H1 (cell line): Measurements from ENCODE around the gene SLC7A5. TPM values are rescaled to one million over a fixed set of nuclear protein-coding genes. Genes with fewer than 3 reads are reported as not detected.

Experiments
- CTCF ChIA-PET: fragments of 300-600 bp; sonication (Branson Sonifier 250); formaldehyde crosslinking; loops from one replicate; lab custom pipeline; 2021; ENCODE audit not compliant: partially characterized antibody; lab: Charles Lee
- POLR2A ChIA-PET: fragments of 300-600 bp; sonication (Branson Sonifier 250); formaldehyde crosslinking; loops from one replicate; lab custom pipeline; 2021; ENCODE audit warnings: inconsistent platforms; ENCODE audit not compliant: partially characterized antibody; lab: Charles Lee
- DNase-seq, 2 experiments: peaks; one replicate each; pipeline versions ENCODE4 v3.0.0 to v3.0.0-alpha.2; 2010 to 2022; ENCODE audit warnings: low spot score in 2 of 2, low read depth in 1 of 2, mixed read lengths in 1 of 2
- FAIRE-seq: peaks from 2 replicates; lab custom pipeline; 2011; peaks lifted over from hg19 to GRCh38; lab: Jason Lieb, UNC
- H2AFZ ChIP-seq: 2 replicates; pipeline ENCODE4 v1.8.1; 2012; ENCODE audit warnings: low read length, inconsistent platforms
- H2AK5ac ChIP-seq: 2 replicates; pipeline ENCODE4 v1.6.1; 2013; ENCODE audit warnings: low read depth, low read length
- H2BK120ac ChIP-seq: replicated peaks from 2 replicates; pipeline ENCODE3; 2013; ENCODE audit warnings: low read depth, low read length, inconsistent platforms
- H2BK12ac ChIP-seq: 2 replicates; pipeline ENCODE4 v1.6.1; 2013; ENCODE audit warnings: low read depth, low read length
- H2BK15ac ChIP-seq: 2 replicates; pipeline ENCODE4 v1.6.1; 2013; ENCODE audit warnings: low read length
- H2BK20ac ChIP-seq: 2 replicates; pipeline ENCODE4 v1.6.1; 2013; ENCODE audit warnings: low read length
- H2BK5ac ChIP-seq: 2 replicates; pipeline ENCODE4 v1.6.1; 2013; ENCODE audit warnings: low read depth, low read length
- H3K14ac ChIP-seq: 2 replicates; pipeline ENCODE4 v1.6.1; 2013; ENCODE audit warnings: inconsistent platforms; ENCODE audit not compliant: insufficient read length
- H3K18ac ChIP-seq: 2 replicates; pipeline ENCODE4 v1.6.1; 2013; ENCODE audit warnings: low read length; ENCODE audit errors: extremely low read depth
- H3K23ac ChIP-seq: 2 replicates; pipeline ENCODE4 v1.6.1; 2013; ENCODE audit warnings: inconsistent platforms; ENCODE audit not compliant: insufficient read length
- H3K23me2 ChIP-seq: 2 replicates; pipeline ENCODE4 v1.6.1; 2013; ENCODE audit warnings: low read depth, low read length
- H3K27ac ChIP-seq: 2 replicates; pipeline ENCODE4 v1.6.1; 2011; ENCODE audit warnings: low read depth, low read length, inconsistent platforms
- H3K27me3 ChIP-seq, 4 experiments: replicated peaks in 1 of 4; 1 replicate in 1 of 4; 2 replicates in 3 of 4; pipeline versions ENCODE4 v1.6.1 to v1.8.1; 2011 to 2013; ENCODE audit warnings: low read length in 3 of 4, mild to moderate bottlenecking in 3 of 4, inconsistent platforms in 2 of 4, mixed read lengths in 2 of 4, moderate library complexity in 1 of 4; ENCODE audit not compliant: control insufficient read depth in 3 of 4, insufficient read depth in 3 of 4; ENCODE audit errors: extremely low read depth in 1 of 4
- H3K36me3 ChIP-seq, 4 experiments: 2 replicates each; pipeline versions ENCODE4 v1.6.1 to v1.8.1; 2011 to 2013; ENCODE audit warnings: mild to moderate bottlenecking in 4 of 4, low read length in 3 of 4, moderate library complexity in 2 of 4, control low read depth in 1 of 4, inconsistent platforms in 1 of 4; ENCODE audit not compliant: insufficient read depth in 4 of 4, control insufficient read depth in 2 of 4
- H3K4ac ChIP-seq: replicated peaks from 2 replicates; pipeline ENCODE3; 2013; ENCODE audit warnings: low read length, low read depth, mixed read lengths, inconsistent platforms; ENCODE audit not compliant: insufficient read length
- H3K4me1 ChIP-seq, 4 experiments: replicated peaks in 1 of 4; 1 replicate in 1 of 4; 2 replicates in 3 of 4; pipeline versions ENCODE4 v1.6.1 to v1.8.1; 2011 to 2013; ENCODE audit warnings: low read length in 3 of 4, inconsistent platforms in 2 of 4, mixed read lengths in 1 of 4; ENCODE audit not compliant: insufficient read depth in 4 of 4, control insufficient read depth in 3 of 4
- H3K4me2 ChIP-seq, 2 experiments: 2 replicates each; pipeline versions ENCODE4 v1.6.1 to v1.8.1; 2011 to 2013; ENCODE audit warnings: low read depth in 2 of 2, low read length in 2 of 2, control low read depth in 1 of 2, inconsistent platforms in 1 of 2, mild to moderate bottlenecking in 1 of 2; ENCODE audit not compliant: insufficient read depth in 1 of 2
- H3K4me3 ChIP-seq, 4 experiments: fragments of 200-600, 300-600 bp in 1 of 4; sonication (generic), shearing (Covaris generic), sonication (Bioruptor Twin) in 1 of 4; 2 replicates each; pipeline versions ENCODE4 v1.5.1 to v1.8.1; 2011 to 2016; ENCODE audit warnings: low read length in 4 of 4, low read depth in 3 of 4, control low read depth in 2 of 4, inconsistent platforms in 2 of 4, mild to moderate bottlenecking in 2 of 4, mixed read lengths in 1 of 4, moderate library complexity in 1 of 4; ENCODE audit not compliant: insufficient read depth in 2 of 4; ENCODE audit errors: extremely low read depth in 1 of 4
- H3K56ac ChIP-seq: replicated peaks from 2 replicates; pipeline ENCODE3; 2013; ENCODE audit warnings: low read depth, mild to moderate bottlenecking, mixed read lengths, low read length, inconsistent platforms; ENCODE audit not compliant: insufficient read length
- H3K79me1 ChIP-seq: 2 replicates; pipeline ENCODE4 v1.6.1; 2013; ENCODE audit warnings: low read depth, low read length, control low read depth
- H3K79me2 ChIP-seq, 2 experiments: 2 replicates each; pipeline versions ENCODE4 v1.6.1 to v1.8.1; 2012 to 2013; ENCODE audit warnings: low read length in 2 of 2, mild to moderate bottlenecking in 2 of 2, inconsistent platforms in 1 of 2; ENCODE audit not compliant: insufficient read depth in 2 of 2, control insufficient read depth in 1 of 2
- H3K9ac ChIP-seq, 4 experiments: replicated peaks in 1 of 4; 1 replicate in 1 of 4; 2 replicates in 3 of 4; pipeline versions ENCODE4 v1.6.1 to v1.8.1; 2011 to 2013; ENCODE audit warnings: low read depth in 3 of 4, low read length in 3 of 4, control low read depth in 2 of 4, mild to moderate bottlenecking in 2 of 4, moderate library complexity in 2 of 4, inconsistent platforms in 1 of 4; ENCODE audit errors: extremely low read depth in 1 of 4
- H3K9me3 ChIP-seq, 2 experiments: 2 replicates each; pipeline versions ENCODE4 v1.6.1 to v1.8.1; 2012 to 2013; ENCODE audit warnings: mild to moderate bottlenecking in 2 of 2, moderate library complexity in 2 of 2, control low read depth in 1 of 2, inconsistent platforms in 1 of 2, low read depth in 1 of 2, low read length in 1 of 2, mixed read lengths in 1 of 2; ENCODE audit not compliant: insufficient read depth in 2 of 2
- H4K20me1 ChIP-seq, 2 experiments: replicated peaks in 1 of 2; 2 replicates each; pipeline versions ENCODE3 to v1.8.1; 2011 to 2013; ENCODE audit warnings: inconsistent platforms in 2 of 2, low read length in 2 of 2, mild to moderate bottlenecking in 1 of 2; ENCODE audit not compliant: insufficient read depth in 2 of 2, control insufficient read depth in 1 of 2
- H4K5ac ChIP-seq: 2 replicates; pipeline ENCODE4 v1.6.1; 2013; ENCODE audit warnings: low read length, low read depth, mixed read lengths, inconsistent platforms; ENCODE audit not compliant: insufficient read length
- H4K8ac ChIP-seq: 2 replicates; pipeline ENCODE4 v1.8.0; 2013; ENCODE audit warnings: mild to moderate bottlenecking, moderate library complexity, low read length, inconsistent platforms; ENCODE audit not compliant: insufficient read depth; ENCODE audit errors: extremely low read depth
- H4K91ac ChIP-seq: replicated peaks from 2 replicates; pipeline ENCODE3; 2013; ENCODE audit warnings: low read length, mixed read lengths, inconsistent platforms; ENCODE audit not compliant: insufficient read length
- CBX8 ChIP-seq: fragments of 300-800, 300-1000 bp; sonication (generic); IDR thresholded peaks from 2 replicates; pipeline ENCODE4 v1.7.1; 2016; ENCODE audit warnings: low read depth, low read length, borderline replicate concordance
- JUND ChIP-seq: IDR thresholded peaks from 2 replicates; pipeline ENCODE4 v1.6.1; 2011; ENCODE audit warnings: mild to moderate bottlenecking, improper control_type of control experiment, low read length
- WGBS, 2 experiments: shearing (Covaris generic) in 1 of 2; methylation state at CpG; one replicate each; pipeline versions ENCODE4 v1.1.6 to v1.1.7; 2013 to 2015; ENCODE audit warnings: low lambda C conversion rate in 2 of 2, mixed read lengths in 2 of 2, inconsistent platforms in 1 of 2, low coverage in 1 of 2, missing lambda C conversion rate in 1 of 2; ENCODE audit not compliant: insufficient replicate concordance in 2 of 2, insufficient coverage in 1 of 2, insufficient read length in 1 of 2; ENCODE audit errors: extremely low coverage in 1 of 2, missing lambda C conversion rate in 1 of 2; 5-methylcytosine and 5-hydroxymethylcytosine counted together
- polyA plus RNA-seq, 7 experiments: library from polyadenylated mRNA; depleted of rRNA in 3 of 7; stranded (reverse) in 5 of 7; unstranded in 2 of 7; fragments of >200 nt in 5 of 7; fragments of 200-250 nt in 2 of 7; gene quantifications; 1 replicate in 5 of 7; 2 replicates in 1 of 7; 4 replicates in 1 of 7; pipeline versions ENCODE4 v1.2.1 to v1.2.3, GENCODE V29; 2011 to 2013; ENCODE audit warnings: missing spikeins in 2 of 7, mixed read lengths in 2 of 7
- total RNA-seq: library from RNA; stranded (reverse); fragmentation: NEBNext Ultra II Directional; extraction: Animal tissue kit (Norgen Biotek cat#: 25700); gene quantifications from 2 replicates; pipeline ENCODE4 v1.2.1, GENCODE V29; 2021

Gene SLC7A5
- total and polyA plus RNA-seq, 2 of the 8 experiments (the other 6 are each of a cell fraction or from before 2014, with no cell fraction given) = 68.2 to 341 TPM

GRCh38 chr16:87854053-87854906 lies 15.0 kb downstream of the SLC7A5 start:
- Histone ChIP-seq H3K79me2 (peaks cover 0 to 42% of the 10 kb centered on the region in 2 experiments; a peak in 1 of 4 replicates), H3K4ac (peak overlapping the region; percentile 59), H4K20me1 (peaks cover 6 to 12% of the 10 kb centered on the region in 2 experiments), H3K4me1 (peaks cover 16 to 42% (median 33%) of the 10 kb centered on the region in 4 experiments), H4K91ac (peak overlapping the region; percentile 61), H3K9ac (no peak overlapping the region), H3K4me3 (no peak overlapping the region), H3K4me2 (peak overlapping the region in 1 of 2 experiments; percentile 53; a peak in 2 of 4 replicates), H4K8ac (no peak overlapping the region; the same call in 1 of the 2 replicates), H2BK5ac (peak overlapping the region; percentile 99; the same call in 1 of the 2 replicates), H3K23me2 (no peaks in the 10 kb centered on the region), H2AFZ (no peak overlapping the region), H3K27ac (no peak overlapping the region), H3K23ac (no peak overlapping the region), H2BK12ac (no peak overlapping the region), H2BK15ac (no peak overlapping the region; the same call in 1 of the 2 replicates), H3K56ac (no peak overlapping the region), H3K27me3 (no peaks in the 10 kb centered on the region), H4K5ac (peak overlapping the region; percentile 28), H3K36me3 (peaks cover 10 to 23% (median 11%) of the 10 kb centered on the region in 4 experiments; a peak in 6 of 8 replicates), H2BK20ac (no peak overlapping the region), H3K18ac (peak overlapping the region; percentile 17; the same call in 1 of the 2 replicates), H3K79me1 (no peaks in the 10 kb centered on the region; the same call in 1 of the 2 replicates), H3K14ac (no peak overlapping the region), H3K9me3 (no peaks in the 10 kb centered on the region), H2BK120ac (no peak overlapping the region), H2AK5ac (peak overlapping the region; percentile 82; the same call in 1 of the 2 replicates)
- ChIA-PET CTCF (interaction anchor here (0.9 to 9.1 kb wide), 7 partner anchors 13 to 149 kb away, joined by 3 to 181 read pairs (median 44); partner anchors contain the start of gene SLC7A5), POLR2A (interaction anchor here (0.9 to 27.1 kb wide), 14 partner anchors 5 to 148 kb away, joined by 3 to 507 read pairs (median 9); partner anchors contain the start of genes BANP and SLC7A5)
- WGBS, 2 experiments = 75% methylated on average over 20 of the region's 21 CpGs; no CpG with 5 or more reads in 1 of the 2 experiments
- FAIRE-seq (no peak), DNase-seq (peak in 1 of 2 experiments; percentile 60)
- TF ChIP-seq CBX8 (no peak), JUND (no peak)
